MM.1S (cell line): ENCODE results near the gene ABCC1.

Experiments used
- EZH2 ChIP-seq: fragments of 300-600 bp; sonication (generic); optimal IDR thresholded peaks from 2 replicates; pipeline ENCODE3; 2017; ENCODE audit warnings: low read depth, mild to moderate bottlenecking, antibody characterized with exemption, low read length, mixed read lengths
- TF ChIP-seq, protein P1 (sequence below): fragments of 300-600 bp; sonication (generic); IDR thresholded peaks from 2 replicates; pipeline ENCODE4 v1.5.1; 2016; ENCODE audit warnings: antibody characterized with exemption, low read length, mixed read lengths

DNA sequence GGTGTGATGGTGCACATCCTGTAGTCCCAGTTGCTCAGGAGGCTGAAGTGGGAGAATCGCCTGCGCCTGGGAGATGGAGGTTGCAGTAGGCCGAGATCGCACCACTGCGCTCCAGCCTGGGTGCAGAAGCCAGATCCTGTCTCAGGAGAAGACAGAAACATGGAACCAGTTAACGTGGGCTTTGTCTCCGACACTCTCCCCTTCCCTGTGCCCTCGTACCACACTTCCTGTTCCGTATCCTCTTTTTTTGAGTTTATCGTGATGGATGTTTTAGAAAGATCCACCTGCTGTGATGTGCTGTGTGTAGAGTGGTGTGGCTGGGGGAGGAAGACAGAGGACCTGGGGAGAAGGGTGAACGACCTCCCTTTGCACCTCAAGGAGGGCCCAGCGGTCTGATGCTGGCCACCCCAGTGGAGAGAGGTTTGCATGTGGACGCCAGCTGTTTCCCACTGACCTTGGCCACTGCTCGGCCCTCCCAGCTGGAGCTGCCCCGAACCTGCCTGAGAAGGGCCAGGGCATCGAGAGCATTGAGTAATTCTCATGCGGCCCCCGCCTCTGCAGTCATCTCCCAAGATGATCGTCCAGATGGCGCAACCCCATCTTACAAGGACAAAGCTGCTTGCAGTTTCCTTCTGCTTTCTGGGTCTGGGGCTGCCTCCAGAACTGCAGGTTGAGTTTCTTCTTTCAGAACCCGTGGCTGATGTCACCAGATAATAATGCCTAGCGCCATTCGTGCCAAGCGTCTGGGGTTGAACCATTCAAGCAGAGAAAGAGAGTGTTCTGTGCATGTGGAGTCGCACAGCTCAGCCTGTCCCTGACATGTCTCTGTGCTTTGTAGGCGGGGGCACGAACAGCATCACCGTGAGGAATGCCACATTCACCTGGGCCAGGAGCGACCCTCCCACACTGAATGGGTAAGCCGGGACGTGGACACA, 126.3 kb downstream of the ABCC1 start:
- TF ChIP-seq EZH2: no peak
- TF ChIP-seq, protein P1, sequence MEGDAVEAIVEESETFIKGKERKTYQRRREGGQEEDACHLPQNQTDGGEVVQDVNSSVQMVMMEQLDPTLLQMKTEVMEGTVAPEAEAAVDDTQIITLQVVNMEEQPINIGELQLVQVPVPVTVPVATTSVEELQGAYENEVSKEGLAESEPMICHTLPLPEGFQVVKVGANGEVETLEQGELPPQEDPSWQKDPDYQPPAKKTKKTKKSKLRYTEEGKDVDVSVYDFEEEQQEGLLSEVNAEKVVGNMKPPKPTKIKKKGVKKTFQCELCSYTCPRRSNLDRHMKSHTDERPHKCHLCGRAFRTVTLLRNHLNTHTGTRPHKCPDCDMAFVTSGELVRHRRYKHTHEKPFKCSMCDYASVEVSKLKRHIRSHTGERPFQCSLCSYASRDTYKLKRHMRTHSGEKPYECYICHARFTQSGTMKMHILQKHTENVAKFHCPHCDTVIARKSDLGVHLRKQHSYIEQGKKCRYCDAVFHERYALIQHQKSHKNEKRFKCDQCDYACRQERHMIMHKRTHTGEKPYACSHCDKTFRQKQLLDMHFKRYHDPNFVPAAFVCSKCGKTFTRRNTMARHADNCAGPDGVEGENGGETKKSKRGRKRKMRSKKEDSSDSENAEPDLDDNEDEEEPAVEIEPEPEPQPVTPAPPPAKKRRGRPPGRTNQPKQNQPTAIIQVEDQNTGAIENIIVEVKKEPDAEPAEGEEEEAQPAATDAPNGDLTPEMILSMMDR: no peak
